Ovary (tissue), 9 donors: ENCODE results near the gene XK. TPM values are rescaled to one million over a fixed set of nuclear protein-coding genes. Genes with fewer than 3 reads are reported as not detected.
"Not testable (repeated sequence)": the region's sequence is repeated elsewhere in the genome, so short reads cannot be mapped to it uniquely, and the experiment has no call there.

Experiments used
- DNase-seq, 5 donors: peaks; one replicate each; pipeline ENCODE4 v3.0.0-alpha.2; 2019 to 2020
- H3K27ac ChIP-seq, 2 donors: fragments of 200-600 bp; one replicate each; pipeline versions ENCODE4 v1.5.1 to v1.8.0; 2019 to 2022
- H3K27me3 ChIP-seq: fragments of 200-600 bp; one replicate; pipeline ENCODE4 v1.8.0; 2022
- H3K36me3 ChIP-seq: fragments of 200-600 bp; sonication (generic); one replicate; pipeline ENCODE4 v1.5.1; 2019
- H3K4me1 ChIP-seq: one replicate; pipeline ENCODE4 v1.8.1; 2013; ENCODE audit warnings: mild to moderate bottlenecking, moderate library complexity; ENCODE audit not compliant: insufficient read depth
- H3K4me3 ChIP-seq: fragments of 200-600 bp; sonication (generic); one replicate; pipeline ENCODE4 v1.5.1; 2017
- H3K9me3 ChIP-seq, 2 donors: fragments of 200-600 bp in 1 of 2; sonication (generic) in 1 of 2; one replicate each; pipeline versions ENCODE4 v1.5.1 to v1.8.1; 2013 to 2019; ENCODE audit warnings: mild to moderate bottlenecking in 1 of 2, moderate library complexity in 1 of 2
- CTCF ChIP-seq, 3 donors: fragments of 450-650 bp in 2 of 3; fragments of 200-600 bp in 1 of 3; IDR thresholded peaks; one replicate each; pipeline versions ENCODE4 v1.5.1 to v1.8.0; 2016 to 2022; ENCODE audit warnings: antibody characterized with exemption in 3 of 3, mild to moderate bottlenecking in 1 of 3
- EP300 ChIP-seq: sonication (generic); formaldehyde crosslinking; IDR thresholded peaks from one replicate; pipeline ENCODE4 v1.6.1; 2017; ENCODE audit warnings: antibody characterized with exemption
- POLR2A ChIP-seq: fragments of 450-650 bp; IDR thresholded peaks from one replicate; pipeline ENCODE4 v1.6.1; 2017; ENCODE audit warnings: antibody characterized with exemption, mild to moderate bottlenecking, moderate library complexity
- WGBS, 3 donors: extraction: QIAGEN DNeasy Blood & Tissue Kit in 1 of 3; methylation state at CpG; one replicate each; pipeline versions ENCODE4 v1.1.5 to v1.1.7; 2013 to 2017; 5-methylcytosine and 5-hydroxymethylcytosine counted together
- intact Hi-C, 4 donors: fragments of 100-400 bp; cut with DNase I; formaldehyde crosslinking; loops; one replicate each; pipeline versions ENCODE4 v1.11.0 to v1.15.1; 2022 to 2023
- polyA plus RNA-seq, 2 donors: library from polyadenylated mRNA; stranded (reverse); fragments of 200-250 nt in 1 of 2; fragments of 350-450 nt in 1 of 2; fragmentation: Illumina TruSeq in 1 of 2; extraction: RNeasy Lipid Tissue Mini Kit (QIAGEN cat#74804) in 1 of 2; gene quantifications; one replicate each; pipeline ENCODE4 v1.2.3, GENCODE V29; 2013 to 2014
- total RNA-seq, 7 donors: library from RNA; depleted of rRNA in 2 of 7; stranded (reverse); fragments of >200 nt in 2 of 7; fragmentation: NEBNext Ultra II Directional in 3 of 7; extraction: Animal tissue kit (Norgen Biotek cat#: 25700) in 3 of 7; gene quantifications; one replicate each; pipeline versions ENCODE4 v1.1.0 to v1.2.4, GENCODE V29; 2016 to 2023
- donor health status: DM: no; HTN: no; CAD: no; lungs with moderate emphysema.
- donor health status: DM: no; HTN: no; CAD: no.
- donor health status: Bipolar disorder and iron deficiency.
- donor health status: DM: yes; HTN: yes; CAD: no.
- donor health status: DM: no; HTN: no; CAD: no.
- donor health status: DM: yes; HTN: yes; CAD: no.

The XK gene
- total and polyA plus RNA-seq, 9 donors, result 0.40 to 2.5 (median 0.68) TPM

DNA sequence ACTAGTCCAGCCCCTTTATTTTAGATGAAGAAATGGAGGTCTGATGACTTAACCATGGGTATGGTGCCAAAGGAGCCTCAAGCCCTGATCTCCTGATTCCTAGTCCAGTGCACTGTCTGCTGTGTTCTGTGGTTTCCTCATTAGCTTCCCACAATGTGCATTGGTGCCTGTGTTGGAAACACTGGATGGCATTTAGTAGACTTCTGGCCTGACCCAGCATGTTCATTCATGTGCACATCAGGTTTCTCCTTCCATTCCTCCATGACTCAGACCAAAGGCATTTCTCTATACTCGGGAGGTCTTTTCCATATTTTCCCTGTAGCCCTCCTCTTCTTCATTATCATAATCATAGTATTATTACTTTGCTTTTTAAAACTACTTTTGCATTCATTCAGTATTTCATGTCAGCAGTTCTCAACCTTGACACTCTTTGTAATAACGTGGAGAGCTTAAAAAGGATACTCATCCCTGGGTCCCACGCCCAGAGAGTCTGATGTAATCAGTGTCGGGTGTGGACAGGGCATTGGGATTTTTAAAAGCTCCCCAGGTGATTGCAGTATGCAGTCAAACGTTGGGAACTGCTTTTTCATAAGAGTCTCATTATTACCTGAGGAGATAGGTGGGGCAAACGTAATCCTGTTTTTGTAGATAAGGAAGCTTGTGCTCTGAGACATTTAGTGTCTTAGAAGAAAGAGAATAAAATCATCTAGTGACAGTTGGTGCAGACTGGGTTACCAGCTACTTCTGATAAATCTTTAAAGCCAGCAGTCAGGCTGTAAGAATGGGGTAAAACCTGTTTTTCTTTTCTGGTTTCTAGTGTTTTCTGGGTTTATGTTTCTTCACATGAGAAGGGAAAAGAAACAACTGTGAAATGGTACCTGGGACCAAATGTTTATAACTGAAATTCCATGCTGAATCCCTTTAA, 40.9 kb upstream of the XK start:
- H3K9me3 ChIP-seq, result no peaks in the 10 kb centered on the region
- no peaks in the 10 kb centered on the region for H3K4me1 ChIP-seq
- no peak overlapping the region for H3K4me3 ChIP-seq
- H3K27me3 ChIP-seq, result no peaks in the 10 kb centered on the region
- intact Hi-C loops, result no loop called here
- H3K36me3 ChIP-seq, result no peaks in the 10 kb centered on the region
- TF ChIP-seq POLR2A (no peak), EP300 (no peak), CTCF (IDR thresholded peaks at IDR 0.05) (no peak)
- WGBS, 3 donors, result 38 to 53% (median 50%) methylated on average over 6 of the region's 6 CpGs
- DNase-seq, result no peak
- H3K27ac ChIP-seq, result no peak overlapping the region

GRCh38 chrX:37646254-37646653, 39.3 kb upstream of the XK start:
- no peak for TF ChIP-seq CTCF (IDR thresholded peaks at IDR 0.05)
- TF ChIP-seq EP300, result no peak
- TF ChIP-seq POLR2A, result no peak
- no peaks in the 10 kb centered on the region for H3K27me3 ChIP-seq
- no peak overlapping the region for H3K4me3 ChIP-seq
- no peak for DNase-seq
- H3K36me3 ChIP-seq, result no peaks in the 10 kb centered on the region
- H3K27ac ChIP-seq, result no peak overlapping the region
- no peaks in the 10 kb centered on the region for H3K9me3 ChIP-seq
- intact Hi-C loops, result no loop called here
- H3K4me1 ChIP-seq, result no peaks in the 10 kb centered on the region

DNA sequence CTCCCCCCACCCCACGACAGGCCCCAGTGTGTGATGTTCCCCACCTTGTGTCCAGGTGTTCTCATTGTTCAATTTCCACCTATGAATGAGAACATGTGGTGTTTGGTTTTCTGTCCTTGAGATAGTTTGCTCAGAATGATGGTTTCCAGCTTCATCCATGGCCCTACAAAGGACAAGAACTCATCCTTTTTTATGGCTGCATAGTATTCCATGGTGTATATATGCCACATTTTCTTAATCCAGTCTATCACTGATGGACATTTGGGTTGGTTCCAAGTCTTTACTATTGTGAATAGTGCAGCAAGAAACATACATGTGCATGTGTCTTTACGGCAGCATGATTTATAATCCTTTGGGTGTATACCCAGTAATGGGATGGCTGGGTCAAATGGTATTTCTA, 34.7 kb upstream of the XK start:
- WGBS, 3 donors, result 75 to 86% (median 82%) methylated on average over 2 of the region's 2 CpGs
- intact Hi-C loops, H3K27me3 ChIP-seq: not testable (repeated sequence)

DNA sequence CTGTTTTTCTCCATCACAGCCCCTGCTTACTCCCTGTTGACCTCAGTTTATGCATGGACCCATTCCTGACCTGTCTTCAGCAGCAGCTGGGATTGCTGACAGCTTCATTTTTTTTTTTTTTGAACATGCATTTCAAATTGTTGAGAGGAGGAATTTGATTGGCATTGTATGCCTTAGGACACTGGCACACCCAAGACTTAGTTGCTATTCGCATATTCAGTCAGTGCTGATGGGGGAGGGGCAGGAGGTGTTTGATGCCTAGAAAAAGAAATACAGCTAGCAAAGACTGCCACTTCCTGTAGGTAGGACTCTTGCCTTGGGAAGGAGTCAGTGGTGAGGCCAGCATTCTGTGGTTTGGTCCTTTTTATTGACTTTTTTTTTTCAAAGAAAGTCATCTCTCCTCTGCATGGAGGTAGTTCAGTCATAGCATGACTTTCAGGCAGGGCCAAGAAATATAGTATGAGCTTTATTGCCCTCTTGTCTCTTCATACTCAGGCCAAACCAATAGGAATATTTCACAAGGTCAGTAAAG, 33.6 kb upstream of the XK start:
- no peaks in the 10 kb centered on the region for H3K27me3 ChIP-seq
- TF ChIP-seq EP300, result no peak
- TF ChIP-seq CTCF (IDR thresholded peaks at IDR 0.05), result no peak
- TF ChIP-seq POLR2A, result no peak
- DNase-seq, result no peak
- H3K4me1 ChIP-seq, result no peaks in the 10 kb centered on the region
- H3K27ac ChIP-seq, result no peak overlapping the region
- H3K9me3 ChIP-seq, result no peaks in the 10 kb centered on the region
- WGBS, 3 donors, result 72 to 80% (median 74%) methylated on average over 1 of the region's 1 CpG
- intact Hi-C loops, result no loop called here
- H3K36me3 ChIP-seq, result no peaks in the 10 kb centered on the region
- no peak overlapping the region for H3K4me3 ChIP-seq

More for the DNA sequence above, 34.7 kb upstream of the XK start:
- H3K4me3 ChIP-seq, H3K27ac ChIP-seq, H3K4me1 ChIP-seq, DNase-seq, H3K9me3 ChIP-seq, H3K36me3 ChIP-seq: not testable (repeated sequence)

DNA sequence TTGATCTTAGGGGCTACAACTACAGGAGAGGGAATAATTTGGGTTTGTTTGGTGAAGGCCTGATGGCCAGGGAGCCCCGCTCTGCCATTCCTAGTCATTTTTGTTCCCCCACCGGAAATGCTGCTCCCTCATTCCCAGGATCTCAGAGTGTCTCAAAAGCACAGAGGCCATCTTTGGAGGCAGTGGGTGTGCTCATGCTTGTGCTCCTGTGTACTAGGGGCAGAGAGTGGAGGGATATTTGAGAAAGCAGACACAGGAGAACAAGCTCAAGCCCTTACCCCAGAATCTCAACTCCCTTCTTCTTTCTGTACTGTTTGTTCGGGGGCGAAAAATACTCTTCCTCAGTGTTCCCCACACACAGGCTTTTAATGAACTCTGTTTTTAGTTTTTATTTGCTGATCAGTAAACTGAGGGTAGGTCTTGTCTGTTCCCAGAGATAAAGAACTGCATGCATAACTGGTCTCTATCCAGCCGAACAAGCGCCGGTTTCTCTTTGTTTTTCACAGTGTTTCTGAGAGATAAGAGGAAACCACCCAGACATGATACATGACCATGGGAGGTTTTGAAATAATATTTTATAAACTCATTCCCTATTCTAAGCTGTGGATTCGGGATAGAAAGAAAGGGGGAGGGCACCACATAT, 32.9 kb upstream of the XK start:
- no peak for DNase-seq
- H3K27ac ChIP-seq, result no peak overlapping the region
- 59 to 72% (median 60%) methylated on average over 8 of the region's 8 CpGs for WGBS, 3 donors
- H3K36me3 ChIP-seq, result no peaks in the 10 kb centered on the region
- H3K4me1 ChIP-seq, result no peaks in the 10 kb centered on the region
- no peak for TF ChIP-seq CTCF (IDR thresholded peaks at IDR 0.05)
- no peak for TF ChIP-seq POLR2A
- no peak for TF ChIP-seq EP300
- H3K9me3 ChIP-seq, result no peaks in the 10 kb centered on the region
- no peaks in the 10 kb centered on the region for H3K27me3 ChIP-seq
- intact Hi-C loops, result no loop called here
- H3K4me3 ChIP-seq, result no peak overlapping the region
